ENCODE measurements around the gene CCSER1.

DNA sequence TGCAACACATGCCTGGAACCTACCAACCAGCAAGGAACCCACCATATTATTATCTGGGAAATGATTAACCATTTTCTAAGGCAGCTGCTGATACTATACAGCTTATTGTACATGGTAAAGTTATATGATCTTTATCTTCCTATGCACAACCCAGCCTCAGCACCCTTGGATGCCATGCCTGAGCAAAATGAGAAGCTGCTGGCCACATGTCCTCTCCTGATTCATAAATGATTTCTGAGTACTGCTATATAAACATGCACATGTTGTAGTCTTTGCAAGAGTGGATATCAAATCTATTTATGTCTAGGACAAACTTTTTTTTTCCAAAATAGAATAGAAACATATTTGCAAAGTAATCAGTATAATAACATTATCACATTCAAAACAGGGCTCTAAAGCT is 1043.6 kb downstream of the CCSER1 start:
- TF ChIP-seq CTCF (IDR thresholded peaks at IDR 0.05; ENCODE audit: low read length) (no peak), EZH2 (IDR thresholded peaks at IDR 0.05; ENCODE audit: borderline replicate concordance, low read length) (no peak)

Data from OCI-LY1 (cell line).